Measurements from ENCODE around the gene N4BP2L2.

GRCh38 chr13:32384702-32385101 is 153.9 kb downstream of the N4BP2L2 start:
- no peak for TF ChIP-seq CTCF (IDR thresholded peaks at IDR 0.05)
- no peak for TF ChIP-seq POLR2A (IDR thresholded peaks at IDR 0.05)
